Osteocyte (in vitro differentiated cells): ENCODE results near the gene KRT83. TPM values are rescaled to one million over a fixed set of nuclear protein-coding genes. Genes with fewer than 3 reads are reported as not detected.

Experiments
- DNase-seq: peaks from one replicate; pipeline ENCODE4 v3.0.0; 2021; ENCODE audit warnings: mixed read lengths; ENCODE audit not compliant: unreplicated experiment; ENCODE audit errors: extremely low spot score
- H3K27ac Mint-ChIP-seq: one replicate; pipeline ENCODE4 v1.8.0; 2021; ENCODE audit warnings: mild to moderate bottlenecking, mixed read lengths; ENCODE audit not compliant: unreplicated experiment
- H3K27me3 Mint-ChIP-seq: one replicate; pipeline ENCODE4 v1.8.0; 2021; ENCODE audit warnings: mixed read lengths; ENCODE audit not compliant: unreplicated experiment
- H3K36me3 Mint-ChIP-seq: one replicate; pipeline ENCODE4 v1.8.0; 2021; ENCODE audit warnings: mixed read lengths; ENCODE audit not compliant: unreplicated experiment
- H3K4me1 Mint-ChIP-seq: one replicate; pipeline ENCODE4 v1.8.0; 2021; ENCODE audit warnings: mixed read lengths; ENCODE audit not compliant: unreplicated experiment
- H3K4me3 Mint-ChIP-seq: one replicate; pipeline ENCODE4 v1.8.0; 2021; ENCODE audit warnings: mild to moderate bottlenecking, moderate library complexity, mixed read lengths; ENCODE audit not compliant: unreplicated experiment
- H3K9me3 Mint-ChIP-seq: one replicate; pipeline ENCODE4 v1.8.0; 2021; ENCODE audit warnings: mixed read lengths; ENCODE audit not compliant: unreplicated experiment
- CTCF ChIP-seq: fragments of 200-600 bp; sonication (generic); IDR thresholded peaks from 2 replicates; pipeline ENCODE4 v1.5.0; 2021; ENCODE audit warnings: antibody characterized with exemption, mild to moderate bottlenecking, moderate library complexity
- total RNA-seq: library from RNA; stranded (reverse); gene quantifications from 2 replicates; pipeline ENCODE4 v1.2.1, GENCODE V29; 2021

KRT83 gene
- total RNA-seq, 1 donor from 2014 or later, result not detected

- Mint-ChIP-seq H3K9me3 (no peaks in the 10 kb centered on the region), H3K27ac (no peak within 1 kb of the TSS), H3K4me1 (no peaks in the 10 kb centered on the region), H3K4me3 (no peak within 1 kb of the TSS), H3K27me3 (peaks cover 34% of the 10 kb centered on the region), H3K36me3 (no peaks in the 10 kb centered on the region)
- TF ChIP-seq CTCF, result no peak
- no peak for DNase-seq
These were observed 45.7 kb upstream of the KRT83 start, which contains the start of gene KRT85 for GRCh38 chr12:52366738-52367485. TSS of gene KRT85 (minus strand) at chr12:52367481. CDS start at chr12:52367405, 76 bp downstream.

DNA sequence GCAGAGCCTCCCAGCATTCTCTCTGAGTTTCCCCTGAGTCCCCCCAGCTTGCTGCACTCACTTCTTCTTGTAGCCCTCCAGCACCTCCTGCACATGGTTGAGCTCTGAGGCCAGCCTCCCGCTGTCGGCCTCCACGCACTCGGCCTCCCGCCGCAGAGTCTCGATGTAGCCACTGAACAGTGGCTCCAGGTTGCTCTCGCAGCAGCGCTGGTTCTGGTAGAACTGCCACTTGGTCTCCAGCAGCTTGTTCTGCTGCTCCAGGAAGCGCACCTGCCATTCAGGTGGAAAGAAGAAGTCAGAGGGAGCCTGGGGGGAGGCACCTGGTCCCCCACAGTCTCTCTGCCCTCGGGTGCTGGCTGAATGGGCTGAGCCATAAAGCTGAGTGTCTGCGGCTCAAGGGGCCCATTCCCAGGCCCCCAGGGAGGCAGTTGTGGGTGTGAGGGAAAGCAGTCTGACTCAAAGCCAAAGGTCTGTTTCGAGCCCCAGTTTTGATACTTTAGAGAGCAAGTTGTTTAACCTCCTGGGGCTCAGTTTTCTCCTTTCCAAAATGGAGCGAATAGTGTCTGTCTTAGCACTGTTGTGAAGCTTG is 43.8 kb upstream of the KRT83 start:
- no peak for DNase-seq

GRCh38 chr12:52364061-52364460 is 42.9 kb upstream of the KRT83 start:
- H3K9me3 Mint-ChIP-seq, result no peaks in the 10 kb centered on the region
- no peak overlapping the region for H3K27ac Mint-ChIP-seq
- DNase-seq, result no peak
- H3K4me3 Mint-ChIP-seq, result no peak overlapping the region
- H3K27me3 Mint-ChIP-seq, result peaks cover 30% of the 10 kb centered on the region
- TF ChIP-seq CTCF, result no peak
- no peaks in the 10 kb centered on the region for H3K36me3 Mint-ChIP-seq
- peaks cover 4% of the 10 kb centered on the region for H3K4me1 Mint-ChIP-seq

More for the DNA sequence above, 43.8 kb upstream of the KRT83 start:
- no peaks in the 10 kb centered on the region for H3K36me3 Mint-ChIP-seq
- H3K27ac Mint-ChIP-seq, result no peak overlapping the region
- no peaks in the 10 kb centered on the region for H3K4me1 Mint-ChIP-seq
- peaks cover 29% of the 10 kb centered on the region for H3K27me3 Mint-ChIP-seq
- no peaks in the 10 kb centered on the region for H3K9me3 Mint-ChIP-seq
- no peak for TF ChIP-seq CTCF
- H3K4me3 Mint-ChIP-seq, result no peak overlapping the region

DNA sequence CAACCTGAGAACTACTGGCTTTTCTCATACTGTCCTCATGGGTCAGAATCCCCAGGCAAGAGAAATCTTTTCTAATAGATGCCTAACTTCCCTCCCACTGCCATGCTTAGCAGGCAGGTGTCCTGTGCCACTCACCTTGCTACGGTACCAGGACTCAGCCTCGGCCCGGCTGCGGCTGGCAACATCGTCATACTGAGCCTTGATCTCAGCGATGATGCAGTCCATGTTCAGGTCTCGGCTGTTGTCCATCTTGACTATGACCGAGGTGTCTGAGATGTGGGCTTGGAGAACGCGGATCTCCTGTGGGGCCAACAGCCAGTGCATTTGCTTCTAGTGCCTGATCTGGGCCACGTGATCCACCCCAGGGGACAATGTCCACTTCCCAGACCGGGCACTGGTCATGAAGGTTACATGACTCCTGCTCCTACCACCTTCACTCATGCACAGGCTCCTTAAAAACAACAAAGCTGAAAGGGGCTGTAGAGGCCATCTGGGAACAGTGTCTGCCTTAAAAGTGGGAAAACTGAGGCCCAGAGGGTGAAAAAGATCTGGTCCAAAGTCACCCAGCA is 42.0 kb upstream of the KRT83 start:
- Mint-ChIP-seq H3K4me3 (no peak overlapping the region), H3K4me1 (peaks cover 4% of the 10 kb centered on the region), H3K9me3 (no peaks in the 10 kb centered on the region), H3K27ac (no peak overlapping the region), H3K36me3 (no peaks in the 10 kb centered on the region), H3K27me3 (peaks cover 24% of the 10 kb centered on the region)
- no peak for DNase-seq
- no peak for TF ChIP-seq CTCF

DNA sequence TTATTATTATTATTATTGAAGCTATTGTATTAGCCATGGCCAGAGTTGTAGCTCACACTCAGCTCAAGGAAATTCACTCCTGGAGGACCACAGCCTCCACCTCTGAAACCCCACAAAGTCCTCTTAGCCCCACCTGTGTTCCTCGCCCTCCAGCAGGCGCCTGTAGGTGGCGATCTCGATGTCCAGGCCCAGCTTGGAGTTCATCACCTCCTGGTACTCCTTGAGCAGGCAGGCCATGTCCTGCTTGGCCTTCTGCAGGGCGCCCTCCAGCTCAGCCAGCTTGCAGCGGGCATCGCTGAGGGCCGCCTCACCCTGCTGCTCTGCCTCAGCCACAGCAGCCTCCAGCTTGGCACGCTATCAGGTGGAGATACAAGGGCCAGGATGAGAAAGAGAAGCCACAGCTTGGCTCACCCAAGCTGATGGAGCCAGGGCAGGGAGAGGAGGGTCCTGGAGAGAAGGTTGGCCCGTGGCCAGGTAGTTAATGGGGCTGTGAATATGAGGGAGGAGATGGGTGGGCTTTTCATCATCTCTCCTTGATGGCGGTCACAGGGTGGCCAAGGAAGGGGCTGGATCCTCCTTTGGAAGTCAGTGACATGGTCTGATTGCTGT is 41.0 kb upstream of the KRT83 start:
- Mint-ChIP-seq H3K4me3 (no peak overlapping the region), H3K9me3 (no peaks in the 10 kb centered on the region), H3K27ac (no peak overlapping the region), H3K27me3 (peaks cover 24% of the 10 kb centered on the region), H3K4me1 (peaks cover 4% of the 10 kb centered on the region), H3K36me3 (no peaks in the 10 kb centered on the region)
- peak; percentile 22 for TF ChIP-seq CTCF
- DNase-seq, result no peak
